Measurements from ENCODE around the gene TRAPPC3L. TPM values are rescaled to one million over a fixed set of nuclear protein-coding genes. Genes with fewer than 3 reads are reported as not detected.

TRAPPC3L gene
- total RNA-seq, 2 experiments from 2014 or later: not detected

DNA sequence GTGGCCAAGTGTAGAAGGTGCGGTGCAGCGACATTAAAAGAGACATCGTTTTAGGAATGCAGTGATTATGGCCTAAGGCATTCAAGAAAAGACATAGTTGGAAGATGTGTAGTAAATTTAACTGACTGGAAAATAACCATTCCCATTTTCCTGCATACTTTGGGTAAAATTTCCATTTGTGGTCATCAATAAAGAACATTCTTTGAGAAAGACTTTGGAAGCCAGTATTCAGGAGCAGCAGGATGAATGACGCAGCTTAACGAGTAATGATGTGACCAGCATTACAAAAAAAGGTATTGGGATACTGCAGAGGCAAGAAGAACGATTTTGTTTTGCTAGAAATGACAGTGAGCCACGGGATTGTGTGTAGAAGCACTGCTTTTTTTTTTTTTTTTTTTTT is 18.8 kb upstream of the TRAPPC3L start:
- DNase-seq (no peak), ATAC-seq (ENCODE audit: poor library complexity) (no peak)
- no peaks in the 10 kb centered on the region for H3K9me3 ChIP-seq (ENCODE audit: control insufficient read depth in 1 of 2, insufficient read depth in 1 of 2, low read length in 2 of 2)
- H3K9me3 Mint-ChIP-seq: no peaks in the 10 kb centered on the region
- TF ChIP-seq, protein P1, sequence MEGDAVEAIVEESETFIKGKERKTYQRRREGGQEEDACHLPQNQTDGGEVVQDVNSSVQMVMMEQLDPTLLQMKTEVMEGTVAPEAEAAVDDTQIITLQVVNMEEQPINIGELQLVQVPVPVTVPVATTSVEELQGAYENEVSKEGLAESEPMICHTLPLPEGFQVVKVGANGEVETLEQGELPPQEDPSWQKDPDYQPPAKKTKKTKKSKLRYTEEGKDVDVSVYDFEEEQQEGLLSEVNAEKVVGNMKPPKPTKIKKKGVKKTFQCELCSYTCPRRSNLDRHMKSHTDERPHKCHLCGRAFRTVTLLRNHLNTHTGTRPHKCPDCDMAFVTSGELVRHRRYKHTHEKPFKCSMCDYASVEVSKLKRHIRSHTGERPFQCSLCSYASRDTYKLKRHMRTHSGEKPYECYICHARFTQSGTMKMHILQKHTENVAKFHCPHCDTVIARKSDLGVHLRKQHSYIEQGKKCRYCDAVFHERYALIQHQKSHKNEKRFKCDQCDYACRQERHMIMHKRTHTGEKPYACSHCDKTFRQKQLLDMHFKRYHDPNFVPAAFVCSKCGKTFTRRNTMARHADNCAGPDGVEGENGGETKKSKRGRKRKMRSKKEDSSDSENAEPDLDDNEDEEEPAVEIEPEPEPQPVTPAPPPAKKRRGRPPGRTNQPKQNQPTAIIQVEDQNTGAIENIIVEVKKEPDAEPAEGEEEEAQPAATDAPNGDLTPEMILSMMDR (IDR thresholded peaks at IDR 0.05): no peak
- no peaks in the 10 kb centered on the region for H3K36me3 ChIP-seq (ENCODE audit: insufficient read depth, low read length)
- H3K4me1 Mint-ChIP-seq (ENCODE audit: low read depth): peaks cover 5% of the 10 kb centered on the region
- no peak overlapping the region for H3K4me3 Mint-ChIP-seq
- H3K27ac ChIP-seq (ENCODE audit: low read depth in 1 of 2, low read length in 2 of 2): no peak overlapping the region
- peaks cover 8% of the 10 kb centered on the region for H3K4me1 ChIP-seq (ENCODE audit: insufficient read depth, low read length)
- intact Hi-C loops (cut with DNase I, micrococcal nuclease): loop anchor here in 1 of 2 experiments (10.0 kb wide), 1 partner anchor 1110 kb away; the partner anchor contains the start of gene NUS1
- H3K27me3 Mint-ChIP-seq: peaks cover 10% of the 10 kb centered on the region
- H3K27me3 ChIP-seq (ENCODE audit: control insufficient read depth in 1 of 2, insufficient read depth in 2 of 2, low read length in 2 of 2): peaks cover 0 to 14% of the 10 kb centered on the region in 2 experiments
- POLR2A ChIA-PET: interaction anchor here (0.6 kb wide), 1 partner anchor 285 kb away, joined by 3 read pairs; the partner anchor contains the start of gene TSPYL1
- no peak overlapping the region for H3K27ac Mint-ChIP-seq
- CTCF ChIA-PET: interaction anchor here (0.7 kb wide), 1 partner anchor 313 kb away, joined by 3 read pairs; no protein-coding TSS in a partner anchor
- no peak overlapping the region for H3K4me3 ChIP-seq (ENCODE audit: low read length)
- H3K36me3 Mint-ChIP-seq (ENCODE audit: low read depth): no peaks in the 10 kb centered on the region

DNA sequence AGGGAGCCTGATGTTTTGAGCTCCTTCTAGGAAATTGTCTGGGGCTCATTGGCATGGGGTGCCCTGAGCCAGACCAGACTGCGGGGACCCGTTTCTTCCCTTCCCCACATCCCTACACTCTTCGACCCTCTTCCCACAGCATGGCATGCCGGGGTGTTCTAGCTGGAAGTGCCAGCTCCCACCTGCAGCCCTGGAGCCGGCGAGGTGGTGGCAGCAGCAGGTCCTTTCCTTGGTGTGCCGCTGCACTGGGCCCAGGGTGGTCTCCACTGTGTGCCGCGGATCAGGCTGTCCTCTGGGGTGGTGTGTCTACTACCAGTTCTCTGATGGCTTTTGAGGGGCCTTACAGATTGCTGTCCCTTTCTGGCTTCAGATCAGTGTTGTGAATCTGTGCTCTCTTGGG is 18.3 kb upstream of the TRAPPC3L start:
- H3K27ac ChIP-seq (ENCODE audit: low read depth in 1 of 2, low read length in 2 of 2): no peak overlapping the region
- Mint-ChIP-seq H3K27ac (no peak overlapping the region), H3K9me3 (no peaks in the 10 kb centered on the region), H3K27me3 (peaks cover 10% of the 10 kb centered on the region), H3K4me1 (ENCODE audit: low read depth) (peaks cover 2% of the 10 kb centered on the region), H3K4me3 (no peak overlapping the region), H3K36me3 (ENCODE audit: low read depth) (no peaks in the 10 kb centered on the region)
- TF ChIP-seq, protein P1 (IDR thresholded peaks at IDR 0.05): no peak
- H3K9me3 ChIP-seq (ENCODE audit: control insufficient read depth in 1 of 2, insufficient read depth in 1 of 2, low read length in 2 of 2): no peaks in the 10 kb centered on the region
- intact Hi-C loops (cut with DNase I, micrococcal nuclease): loop anchor here in 1 of 2 experiments (10.0 kb wide), 1 partner anchor 1111 kb away; the partner anchor contains the start of gene NUS1
- H3K4me1 ChIP-seq (ENCODE audit: insufficient read depth, low read length): peaks cover 8% of the 10 kb centered on the region
- ATAC-seq (ENCODE audit: poor library complexity) (no peak), DNase-seq (no peak)
- ChIA-PET CTCF (interaction anchor here (0.7 kb wide), 1 partner anchor 312 kb away, joined by 3 read pairs; no protein-coding TSS in a partner anchor), POLR2A (interaction anchor here (1.0 to 1.6 kb wide), 2 partner anchors 8 to 275 kb away, joined by 3 to 8 read pairs; partner anchors contain the start of gene RWDD1)
- H3K4me3 ChIP-seq (ENCODE audit: low read length): no peak overlapping the region
- peaks cover 0 to 14% of the 10 kb centered on the region in 2 experiments for H3K27me3 ChIP-seq (ENCODE audit: control insufficient read depth in 1 of 2, insufficient read depth in 2 of 2, low read length in 2 of 2)
- H3K36me3 ChIP-seq (ENCODE audit: insufficient read depth, low read length): no peaks in the 10 kb centered on the region

DNA sequence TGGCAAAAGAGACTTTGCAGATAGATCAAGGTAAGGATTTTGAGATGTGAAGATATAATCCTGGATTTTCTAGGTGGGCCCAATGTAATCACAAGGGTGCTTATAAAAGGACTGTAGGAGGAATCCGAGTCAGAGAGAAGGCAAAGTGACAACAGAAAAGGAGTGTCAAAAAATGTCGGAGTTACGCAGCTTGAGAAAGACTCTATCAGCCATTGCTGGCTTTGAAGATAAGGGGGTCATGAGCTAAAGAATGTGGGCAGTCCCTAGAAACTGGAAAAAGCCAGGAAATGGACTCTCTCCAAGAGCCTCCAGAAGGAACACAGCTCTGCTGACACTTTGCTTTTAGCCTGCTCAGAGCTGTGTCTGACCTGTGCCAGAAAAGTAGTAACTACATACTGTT is 17.1 kb upstream of the TRAPPC3L start:
- intact Hi-C loops (cut with DNase I, micrococcal nuclease): loop anchor here in 1 of 2 experiments (10.0 kb wide), 1 partner anchor 1112 kb away; the partner anchor contains the start of gene NUS1
- Histone ChIP-seq H3K27me3 (ENCODE audit: control insufficient read depth in 1 of 2, insufficient read depth in 2 of 2, low read length in 2 of 2) (peaks cover 0 to 14% of the 10 kb centered on the region in 2 experiments), H3K4me3 (ENCODE audit: low read length) (no peak overlapping the region), H3K9me3 (ENCODE audit: control insufficient read depth in 1 of 2, insufficient read depth in 1 of 2, low read length in 2 of 2) (no peaks in the 10 kb centered on the region), H3K27ac (ENCODE audit: low read depth in 1 of 2, low read length in 2 of 2) (no peak overlapping the region), H3K36me3 (ENCODE audit: insufficient read depth, low read length) (no peaks in the 10 kb centered on the region), H3K4me1 (ENCODE audit: insufficient read depth, low read length) (peaks cover 8% of the 10 kb centered on the region)
- ChIA-PET POLR2A (interaction anchor here (1.0 to 1.6 kb wide), 3 partner anchors 9 to 283 kb away, joined by 3 to 8 read pairs (median 3); partner anchors contain the start of genes RWDD1 and TSPYL1), CTCF (interaction anchor here (1.0 kb wide), 1 partner anchor 273 kb away, joined by 3 read pairs; no protein-coding TSS in a partner anchor)
- TF ChIP-seq, protein P1 (IDR thresholded peaks at IDR 0.05): no peak
- H3K4me1 Mint-ChIP-seq (ENCODE audit: low read depth): no peaks in the 10 kb centered on the region
- no peak for ATAC-seq (ENCODE audit: poor library complexity)
- peaks cover 10% of the 10 kb centered on the region for H3K27me3 Mint-ChIP-seq
- no peak for DNase-seq
- no peak overlapping the region for H3K27ac Mint-ChIP-seq
- no peaks in the 10 kb centered on the region for H3K9me3 Mint-ChIP-seq
- H3K36me3 Mint-ChIP-seq (ENCODE audit: low read depth): no peaks in the 10 kb centered on the region
- H3K4me3 Mint-ChIP-seq: no peak overlapping the region

All from CD4-positive, alpha-beta T cell (primary cell).